Hematopoietic multipotent progenitor cell treated with erythropoietin and hydrocortisone succinate and interleukin-3 and kit ligand, for 4 days (in vitro differentiated cells): ENCODE results near the gene OSBP2.

ENCODE experiments used
- DNase-seq: peaks from one replicate; pipeline ENCODE4 v3.0.0-alpha.2; 2015

OSBP2 gene

GRCh38 chr22:30773919-30774318 is 79.2 kb downstream of the OSBP2 start:
- no peak for DNase-seq

- DNase-seq, result no peak
These were observed 79.9 kb downstream of the OSBP2 start for GRCh38 chr22:30774566-30774965.

- DNase-seq, result no peak
These were observed 81.8 kb downstream of the OSBP2 start for GRCh38 chr22:30776476-30776875.

GRCh38 chr22:30777146-30777545 is 82.5 kb downstream of the OSBP2 start:
- DNase-seq, result peak; percentile 39

GRCh38 chr22:30777587-30777986 is 82.9 kb downstream of the OSBP2 start:
- no peak for DNase-seq

GRCh38 chr22:30778261-30778660 is 83.6 kb downstream of the OSBP2 start:
- DNase-seq, result no peak

DNA sequence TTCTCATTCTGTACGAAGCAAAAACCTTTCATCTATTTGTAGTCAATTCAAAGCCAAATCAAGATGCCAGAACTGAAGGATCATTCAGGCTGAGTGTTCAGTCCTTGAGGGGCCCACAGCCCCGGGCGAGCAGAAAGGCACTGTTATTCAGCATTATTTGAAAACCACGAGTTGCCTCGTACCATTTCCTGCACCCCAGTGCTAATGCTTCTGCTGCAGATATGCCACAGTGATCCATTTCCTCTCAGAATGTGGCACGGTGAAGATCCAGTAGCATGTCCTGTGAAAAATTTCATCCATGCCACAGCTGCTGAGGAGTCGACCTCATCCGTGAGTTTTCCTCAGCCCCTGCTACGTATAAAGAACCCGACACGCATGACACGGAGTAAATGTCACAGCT is 85.4 kb downstream of the OSBP2 start:
- DNase-seq, result peak; percentile 71

- DNase-seq, result no peak
These were observed 86.7 kb downstream of the OSBP2 start for GRCh38 chr22:30781271-30781875.

- DNase-seq, result no peak
These were observed 87.9 kb downstream of the OSBP2 start for GRCh38 chr22:30782613-30783012.

GRCh38 chr22:30783021-30783420 is 88.3 kb downstream of the OSBP2 start:
- no peak for DNase-seq

DNA sequence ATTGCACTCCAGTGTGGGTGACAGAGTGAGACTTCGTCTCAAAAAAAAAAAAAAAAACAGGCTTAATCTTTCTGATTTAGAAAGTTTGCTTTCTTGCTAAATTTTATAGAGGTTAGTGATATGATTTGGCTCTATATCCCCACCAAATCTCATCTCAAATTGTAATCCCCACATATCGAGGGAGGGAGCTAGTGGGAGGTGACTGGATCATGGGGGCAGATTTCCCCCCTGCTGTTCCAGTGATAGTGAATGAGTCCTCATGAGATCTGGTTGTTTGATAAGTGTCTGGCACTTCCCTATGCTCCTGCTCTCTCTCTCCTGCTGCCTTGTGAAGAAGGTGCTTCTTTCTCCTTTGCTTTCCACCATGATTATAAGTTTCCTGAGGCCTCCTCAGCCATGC is 90.9 kb downstream of the OSBP2 start:
- no peak for DNase-seq

- no peak for DNase-seq
These were observed 95.7 kb downstream of the OSBP2 start for GRCh38 chr22:30790366-30790765.

GRCh38 chr22:30792456-30792855 is 97.8 kb downstream of the OSBP2 start:
- DNase-seq, result peak; percentile 80

DNA sequence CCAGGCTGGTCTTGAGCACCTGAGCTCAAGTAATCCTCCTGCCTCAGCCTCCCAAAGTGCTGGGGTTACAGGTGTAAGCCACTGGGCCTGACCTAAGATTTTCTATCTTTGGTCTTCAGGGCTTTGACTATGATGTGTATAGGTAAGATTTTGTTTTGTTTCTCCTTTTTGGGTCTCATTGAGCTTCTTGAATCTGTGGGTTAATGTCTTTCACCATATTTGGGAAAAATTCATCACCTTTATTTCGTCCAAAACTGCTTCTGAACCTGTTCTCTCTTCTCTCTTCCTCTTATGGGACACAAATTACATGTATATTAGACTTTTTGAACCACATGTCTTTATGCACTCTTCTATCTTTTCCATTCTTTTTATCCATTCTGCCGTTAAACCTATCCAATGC is 100.4 kb downstream of the OSBP2 start:
- no peak for DNase-seq

DNA sequence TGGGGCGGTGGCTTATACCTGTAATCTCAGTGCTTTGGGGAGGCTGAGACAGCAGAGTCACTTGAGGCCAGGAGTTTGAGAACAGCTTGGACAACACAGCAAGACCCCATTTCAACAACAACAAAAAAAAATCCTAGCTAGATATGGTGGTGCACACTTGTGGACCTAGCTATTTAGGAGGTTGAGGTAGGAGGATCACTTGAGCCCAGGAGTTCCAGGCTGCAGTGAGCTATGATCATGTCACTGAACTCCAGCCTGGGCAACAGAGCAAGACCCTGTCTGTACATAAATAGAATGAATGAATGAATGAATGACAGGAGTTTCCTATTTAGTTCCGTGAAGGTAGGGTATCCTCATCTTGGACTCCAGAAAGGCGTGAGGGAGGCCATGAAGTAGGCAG is 107.0 kb downstream of the OSBP2 start:
- no peak for DNase-seq

DNA sequence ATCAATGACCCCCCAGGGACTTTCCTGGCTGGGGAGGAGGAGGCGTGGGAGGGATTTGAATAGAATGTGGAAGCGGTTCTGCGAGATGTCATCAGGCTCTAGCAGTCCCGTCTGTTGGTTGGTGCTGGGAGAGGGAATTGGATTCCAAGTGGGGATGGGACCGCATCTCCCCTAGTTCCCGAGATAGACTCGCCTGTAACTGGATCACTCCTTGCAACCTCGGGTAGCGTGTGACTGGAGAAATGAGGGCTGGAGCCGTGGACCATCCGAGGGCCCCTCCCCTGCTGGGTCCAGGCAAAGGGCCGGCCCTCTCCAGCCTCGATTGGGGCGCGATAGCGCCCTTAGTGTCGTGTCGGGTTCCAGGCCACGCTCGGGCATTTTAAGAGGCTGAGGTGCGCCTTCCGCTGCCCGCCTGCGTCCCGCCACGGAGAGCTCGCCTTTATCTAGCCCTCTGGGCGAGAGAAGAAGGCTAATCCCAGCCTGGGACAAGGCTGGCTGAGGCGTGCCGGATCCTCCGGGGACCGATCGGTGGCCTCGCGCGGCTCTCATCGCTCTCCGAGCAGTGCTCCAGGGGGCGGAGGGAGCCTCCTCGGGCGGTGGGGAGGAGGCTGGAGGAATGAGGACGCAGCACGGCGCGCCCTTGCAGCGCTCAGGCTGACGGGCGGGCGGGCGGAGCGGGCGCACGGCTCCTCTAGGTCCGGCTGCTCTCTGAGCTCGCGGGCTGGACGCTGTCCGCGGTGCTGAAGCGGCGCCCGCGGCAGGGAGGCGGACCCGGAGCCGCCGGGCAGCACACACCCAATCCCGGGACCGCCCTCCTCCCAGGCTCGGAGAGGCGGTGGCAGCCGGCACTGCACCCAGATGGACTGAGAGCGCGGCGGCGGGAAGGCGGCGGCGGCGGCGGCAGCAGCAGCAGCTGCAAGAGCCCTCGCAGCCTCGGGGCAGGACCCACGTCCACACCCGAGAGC is 107.8 kb downstream of the OSBP2 start:
- peak; percentile 96 for DNase-seq

DNA sequence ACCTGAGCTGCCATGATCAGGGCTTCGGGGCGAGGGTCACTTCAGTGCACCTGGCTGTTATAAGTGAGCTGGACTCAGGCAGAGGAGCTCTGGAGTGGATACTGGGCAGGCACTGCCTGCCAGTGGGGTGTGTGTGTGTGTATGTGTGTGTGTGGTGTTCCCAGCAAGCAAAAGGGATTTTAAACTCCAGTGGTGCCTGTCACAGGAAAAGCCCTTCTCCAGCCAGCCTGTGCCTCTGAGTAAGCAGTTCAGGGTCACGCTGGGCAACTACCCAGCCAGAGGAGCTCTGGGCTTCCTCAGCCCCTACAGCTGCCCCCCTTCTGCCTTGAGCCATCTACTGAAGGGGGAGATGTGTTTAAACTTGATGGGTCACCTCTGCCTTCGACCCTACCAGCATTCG is 109.0 kb downstream of the OSBP2 start:
- DNase-seq, result no peak

GRCh38 chr22:30804626-30805025 is 110.0 kb downstream of the OSBP2 start:
- no peak for DNase-seq

DNA sequence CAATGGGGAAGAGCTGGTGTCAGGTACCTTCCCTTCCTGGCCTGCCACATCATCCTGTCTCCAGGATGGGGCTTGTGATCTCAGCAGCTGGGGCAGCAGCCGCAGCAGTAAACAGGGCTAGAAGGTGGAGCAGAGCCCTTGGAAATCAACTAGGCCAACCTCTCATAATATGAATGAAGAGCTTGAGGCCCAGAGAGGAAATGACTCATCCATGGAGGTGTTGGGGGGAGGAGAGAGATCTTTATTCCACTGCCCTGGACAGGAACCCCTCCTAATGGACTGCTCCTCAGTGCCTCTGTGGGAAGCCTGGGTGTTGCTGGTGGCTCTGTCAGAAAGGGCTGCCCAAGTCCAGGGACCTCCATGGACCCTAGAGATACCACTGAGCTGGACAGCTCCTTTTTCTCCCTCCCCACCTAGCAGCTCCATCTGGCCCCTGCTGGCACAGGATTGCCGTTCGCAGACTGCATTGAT is 111.8 kb downstream of the OSBP2 start:
- peak; percentile 30 for DNase-seq

GRCh38 chr22:30809086-30809485 is 114.4 kb downstream of the OSBP2 start:
- no peak for DNase-seq

GRCh38 chr22:30810105-30810504 is 115.4 kb downstream of the OSBP2 start:
- peak; percentile 17 for DNase-seq

DNA sequence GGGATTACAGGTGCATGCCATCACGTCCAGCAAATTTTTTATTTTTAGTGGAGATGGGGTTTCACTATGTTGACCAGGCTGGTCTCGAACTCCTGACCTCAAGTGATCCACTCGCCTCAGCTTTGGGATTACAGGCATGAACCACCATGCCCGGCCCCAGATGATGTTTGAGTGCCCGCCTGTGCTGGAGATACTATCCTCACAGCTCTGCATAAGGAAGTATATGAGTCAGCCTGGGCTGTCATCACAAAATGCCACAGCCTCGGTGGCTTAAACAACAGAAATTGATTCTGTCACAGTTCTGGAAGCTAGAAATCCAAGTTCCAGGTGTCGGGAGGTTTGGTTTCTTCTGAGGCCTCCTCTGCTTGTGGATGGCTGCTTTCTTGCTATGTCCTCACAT is 119.3 kb downstream of the OSBP2 start:
- no peak for DNase-seq

DNA sequence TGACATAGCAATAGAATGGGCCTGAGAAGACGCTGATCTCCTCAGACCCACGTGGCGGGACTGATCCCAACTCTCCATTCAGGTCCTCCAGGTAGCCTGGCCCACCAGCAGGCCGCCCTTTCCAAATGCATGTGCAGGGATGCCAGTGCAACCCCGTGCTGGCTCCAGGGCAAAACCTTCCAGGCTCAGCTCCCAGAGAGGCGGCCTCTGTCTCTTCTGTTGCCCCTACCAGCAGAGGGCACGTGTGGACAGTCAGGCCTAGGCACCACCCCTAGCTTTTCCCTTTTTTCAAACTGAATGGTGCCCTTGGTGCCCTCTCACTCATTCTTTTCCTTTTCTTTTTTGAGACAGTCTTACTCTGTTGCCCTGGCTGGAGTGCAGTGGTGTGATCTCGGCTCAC is 121.7 kb downstream of the OSBP2 start:
- DNase-seq, result peak; percentile 46

- DNase-seq, result no peak
These were observed 126.7 kb downstream of the OSBP2 start for GRCh38 chr22:30821381-30821780.
